RPMI8226 (cell line): Measurements from ENCODE around the gene LAMA4.

Experiments
- DNase-seq: peaks from one replicate; pipeline ENCODE4 v3.0.0-alpha.2; 2015

Gene LAMA4

DNA sequence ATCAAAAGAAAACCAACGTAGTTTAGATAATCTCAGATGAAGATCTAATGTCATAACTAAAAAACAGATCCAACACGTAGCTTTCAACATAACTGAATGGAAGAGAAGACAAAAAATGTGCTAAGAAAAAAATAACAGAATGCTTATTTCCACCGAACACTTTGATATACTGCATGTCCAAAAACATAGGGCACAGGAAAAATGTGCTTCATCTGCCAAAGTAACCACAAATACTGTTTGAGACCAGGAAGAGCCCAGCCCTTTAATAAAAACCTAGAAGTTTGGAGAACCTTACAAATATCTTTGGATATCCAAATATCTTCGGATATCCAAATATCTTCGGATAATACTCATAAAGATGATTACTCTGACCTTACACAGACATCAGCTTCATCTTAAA, 19.8 kb downstream of the LAMA4 start:
- DNase-seq, result no peak

DNA sequence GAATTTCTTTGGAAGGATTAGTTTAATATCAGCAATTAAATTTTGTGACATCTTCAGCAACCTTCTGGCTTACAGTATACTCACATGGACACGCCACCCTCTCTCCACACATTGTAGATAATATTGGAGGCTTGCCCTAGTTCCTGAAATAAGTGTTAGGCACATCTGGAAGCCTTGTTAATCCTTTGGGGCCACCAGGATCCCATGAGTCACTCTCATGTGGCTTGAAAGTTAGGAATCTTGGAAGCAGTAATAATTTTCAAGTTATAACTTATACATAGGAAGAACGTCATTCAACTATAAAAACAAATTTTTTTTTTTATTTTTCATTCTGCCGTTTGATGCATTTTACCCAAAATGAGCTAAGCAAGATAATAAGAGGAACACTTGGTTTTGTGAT, 20.5 kb downstream of the LAMA4 start:
- no peak for DNase-seq

DNA sequence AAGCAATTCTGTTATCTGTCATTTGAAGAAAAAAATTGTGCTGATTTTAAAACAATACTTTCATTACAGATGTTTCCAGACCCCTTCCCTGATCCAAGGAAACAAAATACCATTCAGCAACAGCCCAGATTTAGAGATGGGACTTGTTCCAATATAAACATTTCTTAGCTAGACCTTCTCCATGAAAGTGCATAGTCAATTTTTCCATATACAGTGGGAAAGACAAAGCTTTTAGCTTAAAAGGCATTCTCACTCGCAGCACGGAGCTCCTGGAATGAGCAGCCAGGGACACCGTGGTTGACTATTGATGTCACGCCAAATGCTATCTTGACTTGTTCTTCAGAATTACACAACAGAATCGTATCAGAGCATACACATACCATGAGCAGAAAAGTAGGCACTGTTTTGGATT, 21.5 kb downstream of the LAMA4 start:
- no peak for DNase-seq

DNA sequence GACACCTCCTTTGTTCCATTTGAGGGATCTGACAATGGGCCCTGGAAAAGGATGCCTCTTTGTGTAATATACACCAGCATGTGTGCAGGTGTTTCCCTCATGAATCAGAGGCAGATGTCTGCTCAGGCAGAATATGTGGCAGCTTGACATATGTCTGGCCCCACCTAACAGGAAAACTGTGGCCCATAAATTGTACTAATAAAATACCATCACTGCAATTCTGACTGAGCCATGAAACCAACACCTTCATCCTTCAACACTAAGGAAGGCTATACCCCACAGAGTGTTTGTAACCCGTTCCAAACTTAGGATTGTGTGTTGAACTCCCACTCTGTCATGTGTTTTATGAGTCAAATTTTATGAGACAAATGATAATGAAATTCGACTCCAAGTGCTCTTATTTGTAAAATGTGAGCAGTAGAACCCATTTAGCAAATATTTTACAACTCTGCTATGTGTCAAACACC, 22.7 kb downstream of the LAMA4 start:
- DNase-seq, result no peak

DNA sequence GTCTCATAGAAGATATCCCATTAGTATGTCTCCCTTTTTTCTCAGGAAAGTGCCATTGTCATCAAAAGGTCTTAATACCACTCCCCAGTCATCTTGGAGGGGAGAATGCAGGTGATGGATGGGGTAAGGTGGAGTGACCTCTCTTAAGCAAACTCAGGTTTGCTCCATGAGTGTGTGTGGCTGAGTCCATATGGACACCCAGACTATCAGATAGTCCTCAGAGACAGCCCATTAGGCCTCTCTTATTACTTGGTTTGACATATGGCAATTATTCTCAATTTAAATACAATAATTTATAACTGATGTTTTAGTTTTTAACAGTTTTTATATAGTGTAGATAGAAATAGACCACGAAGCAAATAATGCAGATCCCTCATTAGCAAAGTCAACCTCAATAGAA, 23.2 kb downstream of the LAMA4 start:
- no peak for DNase-seq

DNA sequence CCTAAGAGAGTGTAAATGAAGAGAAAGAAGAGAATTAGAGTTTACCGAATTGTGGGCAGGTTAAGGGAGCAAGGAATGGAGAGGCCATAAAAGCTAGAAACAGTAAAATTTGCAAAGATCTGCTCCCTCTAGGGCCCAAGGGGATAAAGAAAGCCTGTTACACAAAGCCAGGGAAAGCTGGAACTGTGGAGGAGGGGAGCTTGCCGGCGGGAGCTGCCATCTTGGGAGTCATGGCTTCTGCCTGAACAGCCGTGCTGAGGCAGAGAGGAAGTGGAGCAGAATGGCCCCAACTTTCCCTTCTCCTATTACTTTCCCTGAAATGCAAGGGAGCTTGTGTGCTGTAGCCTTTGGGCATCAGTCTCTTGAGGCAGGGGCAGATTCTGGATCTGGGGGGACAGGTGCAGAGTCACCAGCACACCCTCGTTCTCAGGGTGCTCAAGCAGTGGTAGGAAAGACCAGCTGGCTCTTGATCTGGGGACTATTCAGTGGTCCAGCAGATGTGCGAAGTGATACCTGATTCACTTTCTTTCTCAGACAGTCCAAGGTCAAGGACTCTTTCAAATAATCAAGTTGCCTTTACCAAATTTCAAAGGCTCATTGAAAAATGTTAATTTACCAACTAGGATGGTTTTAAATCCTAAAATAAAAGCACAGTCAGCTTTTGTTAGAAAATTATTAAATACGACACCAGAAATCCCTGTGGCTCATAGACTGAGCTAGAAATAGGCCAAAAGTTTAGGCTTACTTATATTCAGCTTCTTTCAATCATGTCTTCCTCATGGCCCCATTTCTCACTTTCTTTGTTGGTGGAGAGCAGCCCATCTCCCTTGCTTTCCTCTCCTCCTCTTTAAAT, 25.7 kb downstream of the LAMA4 start:
- DNase-seq, result no peak

DNA sequence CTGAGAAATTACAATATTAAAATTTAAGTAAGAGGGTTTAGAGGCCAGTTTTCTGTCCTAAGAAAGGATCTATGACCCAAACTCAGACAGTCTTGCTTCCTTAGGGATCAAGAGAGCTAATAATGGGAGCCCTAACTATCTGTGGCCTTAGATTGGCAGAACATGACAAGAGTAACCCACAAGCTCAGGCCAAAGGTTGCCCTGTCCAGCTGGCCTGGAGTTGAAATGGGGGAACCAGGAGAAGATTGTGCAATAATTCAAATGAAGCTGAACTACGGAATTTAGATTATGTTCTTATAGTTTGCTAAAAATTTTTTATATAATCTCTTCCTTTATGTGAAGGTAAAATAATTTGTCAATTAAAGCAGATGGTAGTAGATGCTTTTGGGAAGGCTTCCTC, 26.4 kb downstream of the LAMA4 start:
- DNase-seq, result no peak

DNA sequence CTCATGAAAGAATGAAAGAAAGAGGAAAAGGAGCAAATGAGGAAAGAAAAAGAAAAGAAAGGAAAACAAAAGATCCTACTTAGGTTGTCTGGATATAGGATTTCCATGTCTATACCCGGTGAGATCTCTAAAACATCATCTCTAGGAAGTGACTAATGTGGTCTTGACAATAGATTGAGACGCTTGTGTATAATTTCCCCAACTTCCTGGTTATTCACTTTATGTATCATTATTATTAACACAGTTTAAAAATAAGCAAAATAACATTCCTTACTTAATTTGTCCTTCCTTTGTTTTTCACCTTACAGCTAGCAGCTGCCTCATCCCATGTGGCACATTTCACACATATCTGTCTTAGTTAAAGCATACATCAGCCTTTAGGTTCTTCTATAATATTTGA, 27.0 kb downstream of the LAMA4 start:
- no peak for DNase-seq

DNA sequence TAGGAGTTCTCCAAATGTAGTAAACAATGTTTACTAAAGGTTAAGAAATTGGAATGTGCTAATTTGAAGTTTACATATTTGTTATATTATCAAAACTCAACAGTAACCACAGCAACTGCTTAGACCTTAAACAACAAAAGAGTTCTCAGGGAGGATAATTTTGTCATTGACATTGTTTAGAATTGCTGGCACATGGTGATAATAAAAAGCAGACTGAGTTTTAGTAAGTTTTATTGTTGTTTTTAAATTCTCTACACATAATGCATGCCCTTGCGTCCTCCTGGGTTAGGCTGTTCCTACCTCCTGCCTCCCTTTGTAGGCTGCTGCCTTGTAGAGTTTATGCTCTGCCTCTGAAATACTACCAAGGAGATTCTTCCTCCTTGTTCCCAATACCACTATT, 28.7 kb downstream of the LAMA4 start:
- no peak for DNase-seq

DNA sequence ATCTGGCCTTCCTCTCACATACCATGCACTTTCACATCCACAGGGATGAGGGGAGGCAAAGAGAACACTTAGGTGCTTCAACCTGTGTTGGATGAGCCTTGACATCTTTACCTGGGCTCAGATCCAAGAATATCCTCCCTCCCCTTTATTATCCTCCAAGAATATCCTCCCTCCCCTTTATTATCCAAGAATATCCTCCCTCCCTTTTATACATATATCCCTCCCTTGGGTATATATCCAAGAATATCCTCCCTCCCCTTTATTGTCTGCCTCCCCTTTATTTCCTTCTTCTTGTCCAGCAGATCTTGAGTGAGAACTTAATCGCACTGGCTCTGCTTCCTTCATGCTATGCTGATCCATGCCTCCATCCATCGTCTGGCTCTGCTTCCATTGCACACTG, 30.3 kb downstream of the LAMA4 start:
- no peak for DNase-seq

DNA sequence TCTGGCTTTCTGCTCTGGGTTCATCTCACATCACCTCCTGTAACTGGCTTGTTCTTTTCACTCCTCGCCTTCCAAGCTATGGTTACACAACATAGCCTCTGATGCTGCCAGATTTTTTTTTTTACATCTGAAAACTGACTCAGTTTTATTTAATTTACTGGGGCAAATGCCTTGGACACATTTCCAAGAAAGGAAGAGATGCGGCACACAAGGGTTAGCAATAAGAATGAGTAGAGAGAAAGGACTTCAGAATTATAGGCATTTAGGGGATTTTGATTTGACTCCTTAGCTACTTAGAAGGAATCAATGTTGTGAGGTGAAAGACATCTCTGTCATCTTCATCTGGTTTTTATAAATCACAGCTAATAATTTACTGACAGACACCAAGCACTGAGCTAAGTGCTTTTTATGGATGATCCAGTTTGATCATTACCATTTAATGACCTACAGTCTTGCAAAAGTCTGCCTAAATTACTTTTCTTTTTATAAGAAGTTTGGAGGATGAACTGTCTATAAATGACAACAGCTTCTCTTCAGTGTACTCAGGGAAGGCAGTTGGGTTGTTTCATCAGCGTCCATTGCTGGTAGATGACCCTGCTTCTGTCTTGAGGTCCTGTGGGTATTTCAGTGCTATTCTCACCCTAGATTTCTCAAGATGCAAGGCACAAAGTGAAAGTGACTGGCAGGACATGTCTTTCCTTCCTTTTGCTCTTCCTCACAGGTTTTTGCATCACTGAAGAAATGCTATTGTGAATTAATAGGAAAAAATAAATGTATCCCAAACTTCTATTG, 31.1 kb downstream of the LAMA4 start:
- no peak for DNase-seq

DNA sequence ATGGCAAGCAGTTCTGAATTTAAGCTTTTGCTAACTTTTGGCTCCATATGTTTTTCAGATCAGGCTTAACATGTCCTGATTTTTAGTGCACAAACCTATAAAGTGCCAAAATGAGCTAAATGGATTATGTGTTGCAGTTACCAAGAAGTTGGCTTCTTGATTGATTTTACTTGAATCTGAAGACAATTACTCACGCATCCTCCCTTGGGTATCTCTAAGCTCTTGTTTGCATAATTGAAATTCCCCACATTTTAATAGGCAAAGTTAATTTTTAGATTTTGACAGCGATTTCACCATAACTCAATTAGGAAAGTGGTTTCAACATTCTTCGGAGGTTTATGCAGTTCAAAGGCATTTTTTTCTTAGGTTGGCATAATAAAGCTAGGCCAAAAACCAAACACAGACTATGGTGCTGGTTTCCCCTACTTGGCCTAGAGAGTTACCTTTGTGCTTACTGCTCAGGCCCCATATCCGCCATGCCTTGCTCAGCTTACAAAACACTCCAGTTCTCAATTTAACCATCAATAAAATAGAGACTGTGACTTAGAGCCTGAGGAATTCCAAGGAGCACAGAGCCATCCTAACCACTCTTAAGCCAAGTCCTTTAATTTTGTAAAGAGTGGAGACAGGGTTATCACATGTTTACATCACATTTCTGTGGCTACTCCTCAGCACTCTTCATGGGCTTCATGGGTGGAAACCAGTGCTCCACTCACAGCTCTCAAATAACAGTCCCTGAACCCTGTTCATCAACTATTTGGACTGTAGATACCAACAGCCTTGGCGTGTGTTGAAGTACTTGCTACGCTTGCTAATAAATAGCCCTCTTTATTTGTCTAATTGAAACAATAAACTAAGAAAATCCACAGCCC, 32.1 kb downstream of the LAMA4 start:
- no peak for DNase-seq

DNA sequence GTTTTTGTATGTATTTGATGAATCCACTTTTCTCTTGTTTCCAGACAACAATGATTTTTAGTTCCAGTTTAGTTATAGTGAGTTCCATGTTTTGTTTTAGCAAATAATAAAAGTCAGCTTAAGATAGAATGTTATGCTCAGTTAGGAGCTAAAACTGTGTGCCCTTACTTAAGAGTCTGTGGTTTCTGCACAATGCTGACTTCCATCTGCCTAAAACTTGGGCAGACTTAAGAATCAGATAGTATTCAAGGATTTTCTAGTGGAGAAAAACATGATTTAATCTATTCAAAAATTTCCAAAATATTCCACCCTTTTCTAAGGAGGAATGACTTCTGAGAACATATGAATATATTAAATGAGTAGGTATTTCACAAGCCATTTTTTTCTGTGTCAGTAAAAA, 32.8 kb downstream of the LAMA4 start:
- no peak for DNase-seq

DNA sequence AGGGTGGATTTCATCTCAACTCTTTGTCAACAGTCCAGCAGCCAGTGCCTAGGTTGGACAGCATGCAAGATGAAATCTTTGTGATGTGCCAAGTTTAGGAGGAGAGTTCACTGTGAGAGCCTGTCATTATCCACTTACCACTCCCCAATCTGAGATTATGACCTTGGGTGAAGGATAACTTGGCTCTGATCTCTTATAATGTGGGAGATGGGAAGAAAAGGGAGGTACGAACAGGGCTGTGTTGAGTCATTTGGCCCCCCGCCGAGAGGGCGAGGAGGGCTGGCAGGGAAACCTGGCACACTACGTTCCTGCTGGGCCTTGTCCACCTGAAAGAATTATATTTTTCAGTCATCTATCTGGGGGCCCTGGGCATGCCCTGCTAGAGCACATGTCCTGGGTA, 35.8 kb downstream of the LAMA4 start:
- no peak for DNase-seq

DNA sequence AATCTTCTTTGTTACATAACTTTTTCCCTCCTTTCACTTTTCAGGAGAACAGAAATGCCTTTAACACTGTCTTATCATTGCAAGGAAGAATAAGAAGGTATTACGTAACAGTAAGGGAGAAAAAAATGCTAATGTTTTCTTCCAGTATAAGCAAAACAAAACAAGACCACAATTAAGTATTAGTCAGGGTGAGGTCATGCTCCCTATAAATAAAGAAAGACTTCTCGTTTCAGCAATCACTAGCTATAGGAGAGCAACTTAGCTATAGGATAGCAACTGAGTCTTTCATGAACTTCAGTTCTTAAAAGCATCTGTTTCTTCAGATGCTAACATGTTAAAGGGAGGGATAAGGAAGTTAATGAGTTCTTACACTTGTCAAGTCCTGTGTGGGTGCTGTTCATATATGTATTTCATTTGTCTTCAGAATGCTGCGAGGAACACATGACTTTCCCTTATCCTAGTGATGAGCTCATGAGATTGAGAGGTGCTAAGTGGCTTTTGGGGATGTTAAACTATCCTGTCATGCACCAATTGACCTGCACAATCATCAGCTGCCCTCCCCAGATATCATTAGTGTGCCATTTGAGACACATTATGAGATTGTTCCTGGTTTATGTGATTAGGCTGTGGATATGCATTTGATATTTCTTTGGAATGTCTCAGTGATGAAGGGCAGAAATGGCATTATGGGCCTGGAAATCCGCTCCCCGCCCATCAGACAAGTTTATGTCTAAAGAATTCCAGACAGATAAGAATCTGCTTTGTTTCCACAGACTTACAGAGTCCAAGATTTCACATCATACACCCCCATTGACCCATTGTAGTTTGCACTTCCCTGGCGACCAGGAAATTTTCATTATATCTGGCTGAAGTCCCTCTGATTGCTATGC, 37.5 kb downstream of the LAMA4 start:
- no peak for DNase-seq

DNA sequence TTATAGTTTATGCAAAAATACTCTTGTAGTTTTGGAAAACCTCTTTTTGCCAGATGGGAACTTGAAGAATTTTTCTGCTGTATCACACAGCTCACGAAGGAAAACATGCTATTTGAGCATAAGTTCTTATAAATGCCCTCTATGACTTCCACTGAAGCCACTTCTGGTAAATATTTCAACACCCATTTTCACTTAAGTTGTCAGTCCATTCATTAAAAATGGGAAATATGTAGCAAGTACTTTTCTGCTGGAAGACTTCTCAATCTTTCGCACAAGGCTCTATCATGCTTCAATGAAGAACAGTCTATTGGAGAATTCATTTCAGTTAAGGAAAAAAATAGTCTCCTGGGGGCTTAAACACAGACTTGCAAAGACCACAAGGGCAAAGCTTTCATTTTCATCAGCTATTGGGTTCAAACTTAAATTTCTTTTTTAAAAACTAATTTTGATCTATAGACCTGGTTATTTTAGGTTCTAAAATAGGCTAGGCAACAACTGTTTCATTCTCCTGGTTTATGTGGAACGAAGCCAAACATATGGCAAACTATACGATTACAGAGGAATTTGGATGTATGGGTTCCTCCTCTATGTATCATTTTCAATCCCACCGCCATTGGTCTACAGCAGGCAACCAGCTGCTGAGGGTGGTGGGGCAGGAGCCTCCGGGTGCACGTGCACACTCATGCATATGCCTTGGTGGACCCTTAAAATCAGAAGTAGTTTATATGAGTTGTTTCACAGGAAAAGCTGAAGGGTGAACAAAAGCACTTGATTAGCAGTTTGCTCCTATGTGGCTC, 38.7 kb downstream of the LAMA4 start:
- no peak for DNase-seq

DNA sequence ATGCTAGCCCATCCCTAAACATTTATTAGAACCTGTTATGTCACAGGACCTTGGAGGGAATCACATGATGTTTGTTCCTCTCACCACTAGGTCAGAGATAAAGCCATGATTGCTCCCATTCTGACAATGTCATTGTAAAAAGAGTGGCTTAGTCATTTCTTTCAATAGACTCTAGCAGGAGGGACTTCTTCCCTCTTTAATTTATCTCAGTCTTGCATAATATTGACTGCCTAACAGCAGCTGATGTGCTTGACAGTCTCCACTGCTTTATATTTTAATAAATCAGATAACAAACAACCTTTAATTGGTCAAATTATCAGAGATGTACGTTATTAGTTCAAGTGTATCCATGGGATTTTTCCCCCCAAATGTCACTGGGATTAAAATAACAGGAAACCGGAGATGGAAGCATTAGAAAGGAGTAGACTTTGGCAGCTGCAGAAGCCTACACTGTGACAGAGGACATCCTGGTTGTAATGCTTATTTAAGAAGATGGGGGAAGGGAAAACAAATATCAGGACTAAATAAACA, 39.6 kb downstream of the LAMA4 start:
- DNase-seq, result no peak

DNA sequence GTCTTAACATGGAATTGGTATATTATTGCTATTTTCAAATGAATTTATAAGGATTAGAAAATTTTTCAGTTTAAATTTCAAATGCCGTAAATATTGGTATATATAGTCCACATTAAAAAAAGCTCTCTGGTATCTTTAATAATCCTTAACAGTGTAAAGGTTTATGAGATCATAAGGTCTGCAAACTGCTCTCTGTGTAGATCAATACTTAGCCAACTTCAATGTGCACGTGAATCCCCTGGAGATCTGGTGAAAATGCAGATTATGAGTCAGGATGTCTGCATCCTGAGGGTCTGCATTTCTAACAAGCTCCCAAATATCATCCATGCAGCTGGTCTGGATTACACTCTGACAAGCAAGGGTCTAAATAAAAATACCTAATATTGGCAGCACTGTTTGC, 43.5 kb downstream of the LAMA4 start:
- DNase-seq, result no peak

DNA sequence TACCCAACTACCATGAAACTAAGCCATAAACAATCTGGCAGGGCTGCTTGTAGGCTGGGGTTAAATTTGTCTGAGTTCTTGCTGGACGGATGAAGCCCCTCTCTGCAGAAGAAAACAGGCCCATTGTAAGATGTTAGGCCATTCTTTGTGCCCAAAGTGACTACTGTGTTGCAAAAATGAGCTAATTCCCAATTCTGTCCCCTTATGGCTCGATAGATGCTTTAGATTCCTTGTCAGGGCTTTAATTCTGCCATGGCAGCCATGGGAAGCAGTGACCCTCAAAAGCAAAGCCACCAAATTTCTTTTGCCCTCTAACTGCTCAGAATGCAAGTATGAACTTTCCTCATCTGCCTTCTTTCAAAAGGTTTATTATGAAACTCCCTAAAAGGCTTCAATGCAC, 45.2 kb downstream of the LAMA4 start:
- DNase-seq, result no peak

DNA sequence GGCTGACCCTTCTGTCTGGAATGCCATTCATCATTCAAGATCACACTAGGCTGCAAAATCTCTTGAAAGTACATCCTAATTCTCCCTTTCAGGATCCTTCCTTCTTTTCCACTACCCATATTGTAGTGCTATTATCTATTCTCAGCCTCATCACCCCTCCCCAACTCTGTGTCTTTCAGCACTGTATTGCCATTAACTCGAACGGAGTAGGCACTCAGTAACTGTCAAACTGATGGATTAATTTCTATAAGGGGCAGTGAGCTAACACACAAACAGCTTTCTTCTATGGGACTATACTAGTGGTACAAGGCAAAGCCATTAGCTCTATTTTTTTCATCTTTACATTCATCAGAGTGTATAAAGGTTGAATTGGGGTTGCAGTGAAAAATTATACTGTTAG, 46.6 kb downstream of the LAMA4 start:
- DNase-seq, result no peak

DNA sequence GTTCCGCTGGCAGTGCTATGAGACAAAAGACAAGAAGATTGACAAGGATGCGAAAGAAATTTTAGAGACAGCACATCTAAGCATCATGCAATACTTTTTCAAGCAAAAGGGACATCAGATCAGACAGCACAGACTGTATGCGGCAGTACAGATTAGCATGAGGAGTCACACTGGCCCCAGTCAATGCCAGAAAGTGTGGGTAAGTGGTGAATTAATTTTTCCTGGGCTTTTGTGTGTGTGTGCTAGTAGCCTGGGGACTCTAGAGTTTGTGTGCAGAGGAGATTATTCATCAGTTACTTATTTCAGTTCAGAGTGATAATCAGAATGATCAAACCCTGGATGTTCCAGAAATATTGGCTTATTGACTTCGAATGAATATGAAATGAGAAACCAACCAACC, 47.2 kb downstream of the LAMA4 start:
- no peak for DNase-seq
